Heart left ventricle (tissue), 13 donors: ENCODE data around the gene NETO2.

Experiments
- POLR2A ChIP-seq, 2 donors: fragments of 450-650 bp; IDR thresholded peaks; one replicate each; pipeline ENCODE4 v1.6.1; 2017; ENCODE audit warnings: antibody characterized with exemption in 2 of 2, mild to moderate bottlenecking in 2 of 2, moderate library complexity in 2 of 2
- TF ChIP-seq, protein P1 (sequence below), 12 donors: fragments of 200-600 bp; sonication (generic) in 4 of 12; IDR thresholded peaks; one replicate each; pipeline versions ENCODE4 v1.5.0 to v1.8.0; 2018 to 2022; ENCODE audit warnings: antibody characterized with exemption in 12 of 12, mild to moderate bottlenecking in 5 of 12
- donor health status: ischemic (EF 13 %, LVEDD 7.1; RV severe dilation, severe dysfunction).
- donor health status: DM: no; HTN: yes; CAD: no.
- donor health status: DM: no; HTN: no; CAD: no.
- donor health status: ischemic (EF 25% LVEDD 6.9; RV normal size, moderate dysfunction).
- donor health status: ischemic (EF 25% LVEDD 5.7; RV mildly dilated, moderate dysfunction).
- donor health status: ischemic (EF 35%, LVEDD 5.7; RV mildly dilated, moderate dysfunction).
- donor health status: nonischemic (EF 11% LVEDD 7.7; RV severe dilation, severe dysfunction).
- donor health status: DM: yes; HTN: yes; CAD: no.
- donor health status: PGD.
- donor health status: ischemic (EF 29% LVEDD 5.4; RV normal size, mild dysfunction).
- donor health status: nonischemic (EF 23%, LVEDD 6.1; RV moderate dilation, normal function).

DNA sequence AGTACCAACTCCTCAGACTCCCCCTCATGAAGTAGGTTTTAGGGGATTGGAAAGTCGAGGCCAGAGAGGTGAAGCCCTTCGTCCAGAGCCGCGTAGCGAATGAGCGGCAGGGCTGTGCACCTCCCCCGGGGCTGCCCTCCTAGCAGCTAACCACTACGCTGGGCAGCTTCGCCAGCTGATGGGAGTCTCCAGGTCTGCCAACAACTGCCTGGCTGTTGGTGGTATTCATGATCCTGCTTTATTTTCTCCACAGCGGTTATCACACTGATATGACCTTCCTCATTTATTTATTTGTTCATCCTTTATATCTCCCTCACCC, 773 bp upstream of the NETO2 start:
- TF ChIP-seq, protein P1, sequence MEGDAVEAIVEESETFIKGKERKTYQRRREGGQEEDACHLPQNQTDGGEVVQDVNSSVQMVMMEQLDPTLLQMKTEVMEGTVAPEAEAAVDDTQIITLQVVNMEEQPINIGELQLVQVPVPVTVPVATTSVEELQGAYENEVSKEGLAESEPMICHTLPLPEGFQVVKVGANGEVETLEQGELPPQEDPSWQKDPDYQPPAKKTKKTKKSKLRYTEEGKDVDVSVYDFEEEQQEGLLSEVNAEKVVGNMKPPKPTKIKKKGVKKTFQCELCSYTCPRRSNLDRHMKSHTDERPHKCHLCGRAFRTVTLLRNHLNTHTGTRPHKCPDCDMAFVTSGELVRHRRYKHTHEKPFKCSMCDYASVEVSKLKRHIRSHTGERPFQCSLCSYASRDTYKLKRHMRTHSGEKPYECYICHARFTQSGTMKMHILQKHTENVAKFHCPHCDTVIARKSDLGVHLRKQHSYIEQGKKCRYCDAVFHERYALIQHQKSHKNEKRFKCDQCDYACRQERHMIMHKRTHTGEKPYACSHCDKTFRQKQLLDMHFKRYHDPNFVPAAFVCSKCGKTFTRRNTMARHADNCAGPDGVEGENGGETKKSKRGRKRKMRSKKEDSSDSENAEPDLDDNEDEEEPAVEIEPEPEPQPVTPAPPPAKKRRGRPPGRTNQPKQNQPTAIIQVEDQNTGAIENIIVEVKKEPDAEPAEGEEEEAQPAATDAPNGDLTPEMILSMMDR (IDR thresholded peaks at IDR 0.05), result no peak
- no peak for TF ChIP-seq POLR2A (IDR thresholded peaks at IDR 0.05)
